SK-N-MC (cell line): Measurements from ENCODE around the gene ARHGAP20.

Experiments
- DNase-seq: peaks from one replicate; pipeline ENCODE4 v3.0.0-alpha.2; 2011; ENCODE audit warnings: low read depth, low spot score
- H3K27ac ChIP-seq: fragments of 200-600 bp; sonication (generic); 2 replicates; pipeline ENCODE4 v1.5.1; 2016; ENCODE audit warnings: mixed run types
- H3K36me3 ChIP-seq: fragments of 200-600 bp; sonication (generic); 2 replicates; pipeline ENCODE4 v1.6.1; 2017; ENCODE audit warnings: antibody characterized with exemption, low read length, mixed read lengths; ENCODE audit not compliant: insufficient read depth
- H3K4me3 ChIP-seq: fragments of 200-600 bp; sonication (generic); 2 replicates; pipeline ENCODE4 v1.5.1; 2016
- H3K9ac ChIP-seq: fragments of 200-600 bp; sonication (generic); 2 replicates; pipeline ENCODE4 v1.8.0; 2017; ENCODE audit warnings: mixed run types, mixed read lengths; ENCODE audit not compliant: insufficient read length
- H3K9me3 ChIP-seq: fragments of 200-600 bp; sonication (generic); 2 replicates; pipeline ENCODE4 v1.6.1; 2017; ENCODE audit warnings: low read depth, mild to moderate bottlenecking, antibody characterized with exemption, low read length, moderate library complexity, mixed read lengths
- EZH2 ChIP-seq: fragments of 200-600 bp; sonication (generic); IDR thresholded peaks from one replicate; pipeline ENCODE4 v1.6.1; 2017; ENCODE audit warnings: antibody characterized with exemption
- FOXP2 ChIP-seq: optimal IDR thresholded peaks from 2 replicates; pipeline ENCODE3; 2011; ENCODE audit warnings: mild to moderate bottlenecking, moderate library complexity; ENCODE audit not compliant: insufficient read depth; ENCODE audit errors: extremely low read length, control extremely low read depth
- POLR2AphosphoS5 ChIP-seq: IDR thresholded peaks from 2 replicates; pipeline ENCODE4 v1.6.1; 2012; ENCODE audit warnings: mild to moderate bottlenecking, low read depth, low read length, borderline replicate concordance

Gene ARHGAP20

GRCh38 chr11:110538154-110538553 lies 174.1 kb downstream of the ARHGAP20 start:
- Histone ChIP-seq H3K4me3 (no peak overlapping the region), H3K9ac (no peak overlapping the region), H3K27ac (no peak overlapping the region), H3K9me3 (no peaks in the 10 kb centered on the region), H3K36me3 (no peaks in the 10 kb centered on the region)
- no peak for TF ChIP-seq EZH2
- no peak for TF ChIP-seq FOXP2
- no peak for TF ChIP-seq POLR2AphosphoS5
- DNase-seq: no peak

GRCh38 chr11:110530900-110531741 lies 181.1 kb downstream of the ARHGAP20 start:
- Histone ChIP-seq H3K36me3 (no peaks in the 10 kb centered on the region), H3K9ac (no peak overlapping the region), H3K4me3 (no peak overlapping the region), H3K27ac (no peak overlapping the region), H3K9me3 (0 out of 2 replicates have a peak, but pooled peaks cover 8% of the 10 kb centered on the region)
- no peak for TF ChIP-seq EZH2
- no peak for TF ChIP-seq FOXP2
- TF ChIP-seq POLR2AphosphoS5: no peak
- DNase-seq: no peak

GRCh38 chr11:110529043-110529442 lies 183.2 kb downstream of the ARHGAP20 start:
- DNase-seq: no peak
- Histone ChIP-seq H3K4me3 (no peak overlapping the region), H3K9me3 (0 out of 2 replicates have a peak, but pooled peaks cover 8% of the 10 kb centered on the region), H3K36me3 (no peaks in the 10 kb centered on the region), H3K27ac (no peak overlapping the region), H3K9ac (no peak overlapping the region)
- TF ChIP-seq EZH2 (no peak), POLR2AphosphoS5 (no peak), FOXP2 (no peak)

- Histone ChIP-seq H3K4me3 (no peak overlapping the region), H3K36me3 (no peaks in the 10 kb centered on the region), H3K9ac (no peak overlapping the region), H3K9me3 (0 out of 2 replicates have a peak, but pooled peaks cover 8% of the 10 kb centered on the region), H3K27ac (no peak overlapping the region)
- no peak for DNase-seq
- TF ChIP-seq EZH2: no peak
- TF ChIP-seq POLR2AphosphoS5: no peak
- TF ChIP-seq FOXP2: no peak
Measured at GRCh38 chr11:110527146-110527545, 185.1 kb downstream of the ARHGAP20 start.
